Stomach (tissue), 4 donors: ENCODE data around the gene NEDD4L.

Experiments
- POLR2A ChIP-seq, 4 donors: fragments of 450-650 bp; IDR thresholded peaks; one replicate each; pipeline ENCODE4 v1.6.1; 2016; ENCODE audit warnings: antibody characterized with exemption in 4 of 4, control low read depth in 2 of 4, mild to moderate bottlenecking in 1 of 4, moderate library complexity in 1 of 4
- TF ChIP-seq, protein P1 (sequence below), 7 experiments: fragments of 450-650 bp in 4 of 7; fragments of 200-600 bp in 3 of 7; sonication (generic) in 3 of 7; IDR thresholded peaks; one replicate each; pipeline ENCODE4 v1.5.1; 2016 to 2019; ENCODE audit warnings: antibody characterized with exemption in 7 of 7, control low read depth in 2 of 7, mild to moderate bottlenecking in 1 of 7

DNA sequence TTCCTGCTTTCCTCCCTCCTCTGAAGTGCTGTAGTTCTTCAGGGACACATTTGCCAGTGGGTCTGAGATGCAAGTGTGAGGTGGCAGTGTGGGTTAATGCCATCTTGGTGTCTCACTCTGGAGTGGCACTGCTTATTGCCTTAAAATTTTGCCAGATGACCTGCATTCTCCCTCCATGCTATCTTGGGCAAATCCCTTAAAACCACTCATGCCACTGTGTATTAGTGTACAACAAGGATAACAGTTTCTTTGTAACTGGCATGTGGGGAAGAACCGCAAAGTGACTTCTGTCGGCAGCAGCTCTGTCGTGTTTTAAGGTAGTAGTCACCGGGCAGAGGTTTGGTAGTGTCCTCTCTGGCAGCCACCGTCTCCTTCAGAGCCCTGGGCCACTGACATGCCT, 124.2 kb downstream of the NEDD4L start:
- TF ChIP-seq, protein P1, sequence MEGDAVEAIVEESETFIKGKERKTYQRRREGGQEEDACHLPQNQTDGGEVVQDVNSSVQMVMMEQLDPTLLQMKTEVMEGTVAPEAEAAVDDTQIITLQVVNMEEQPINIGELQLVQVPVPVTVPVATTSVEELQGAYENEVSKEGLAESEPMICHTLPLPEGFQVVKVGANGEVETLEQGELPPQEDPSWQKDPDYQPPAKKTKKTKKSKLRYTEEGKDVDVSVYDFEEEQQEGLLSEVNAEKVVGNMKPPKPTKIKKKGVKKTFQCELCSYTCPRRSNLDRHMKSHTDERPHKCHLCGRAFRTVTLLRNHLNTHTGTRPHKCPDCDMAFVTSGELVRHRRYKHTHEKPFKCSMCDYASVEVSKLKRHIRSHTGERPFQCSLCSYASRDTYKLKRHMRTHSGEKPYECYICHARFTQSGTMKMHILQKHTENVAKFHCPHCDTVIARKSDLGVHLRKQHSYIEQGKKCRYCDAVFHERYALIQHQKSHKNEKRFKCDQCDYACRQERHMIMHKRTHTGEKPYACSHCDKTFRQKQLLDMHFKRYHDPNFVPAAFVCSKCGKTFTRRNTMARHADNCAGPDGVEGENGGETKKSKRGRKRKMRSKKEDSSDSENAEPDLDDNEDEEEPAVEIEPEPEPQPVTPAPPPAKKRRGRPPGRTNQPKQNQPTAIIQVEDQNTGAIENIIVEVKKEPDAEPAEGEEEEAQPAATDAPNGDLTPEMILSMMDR (IDR thresholded peaks at IDR 0.05) = no peak
- TF ChIP-seq POLR2A (IDR thresholded peaks at IDR 0.05) = no peak
